Chondrocyte (in vitro differentiated cells): ENCODE measurements around the gene TMEM231. TPM values are rescaled to one million over a fixed set of nuclear protein-coding genes. Genes with fewer than 3 reads are reported as not detected.

Source experiments
- DNase-seq: peaks from one replicate; pipeline ENCODE4 v3.0.0; 2021; ENCODE audit warnings: mixed read lengths, low spot score
- H3K27ac Mint-ChIP-seq: one replicate; pipeline ENCODE4 v1.8.0; 2021; ENCODE audit warnings: mild to moderate bottlenecking, moderate library complexity, mixed read lengths; ENCODE audit not compliant: unreplicated experiment
- H3K27me3 Mint-ChIP-seq: 2 replicates; pipeline ENCODE4 v1.8.0; 2021; ENCODE audit warnings: low read depth, mixed read lengths
- H3K36me3 Mint-ChIP-seq: 2 replicates; pipeline ENCODE4 v1.8.0; 2021; ENCODE audit warnings: low read depth, mixed read lengths
- H3K4me1 Mint-ChIP-seq: 2 replicates; pipeline ENCODE4 v1.8.0; 2021; ENCODE audit warnings: low read depth, mild to moderate bottlenecking, mixed read lengths
- H3K4me3 Mint-ChIP-seq: one replicate; pipeline ENCODE4 v1.8.0; 2021; ENCODE audit warnings: mild to moderate bottlenecking, moderate library complexity, mixed read lengths; ENCODE audit not compliant: unreplicated experiment
- H3K9me3 Mint-ChIP-seq: 2 replicates; pipeline ENCODE4 v1.8.0; 2021; ENCODE audit warnings: low read depth, mixed read lengths
- total RNA-seq: library from RNA; stranded (reverse); gene quantifications from 3 replicates; pipeline ENCODE4 v1.2.1, GENCODE V29; 2021
- TF ChIP-seq, protein P1 (sequence below): fragments of 200-600 bp; sonication (generic); IDR thresholded peaks from 2 replicates; pipeline ENCODE4 v1.5.0; 2021; ENCODE audit warnings: antibody characterized with exemption, mild to moderate bottlenecking, moderate library complexity

TMEM231 gene
- total RNA-seq, 1 donor from 2014 or later = 7.1 TPM

- peaks cover 12% of the 10 kb centered on the region for H3K36me3 Mint-ChIP-seq
- H3K4me3 Mint-ChIP-seq = no peak overlapping the region
- H3K27ac Mint-ChIP-seq = no peak overlapping the region
These were observed 23.3 kb upstream of the TMEM231 start for GRCh38 chr16:75579281-75579834.

GRCh38 chr16:75578725-75579124, 22.7 kb upstream of the TMEM231 start:
- H3K27me3 Mint-ChIP-seq = no peaks in the 10 kb centered on the region
- H3K27ac Mint-ChIP-seq = no peak overlapping the region
- no peak overlapping the region for H3K4me3 Mint-ChIP-seq
- no peak for DNase-seq
- H3K36me3 Mint-ChIP-seq = peaks cover 13% of the 10 kb centered on the region
- no peaks in the 10 kb centered on the region for H3K4me1 Mint-ChIP-seq
- no peaks in the 10 kb centered on the region for H3K9me3 Mint-ChIP-seq
- TF ChIP-seq, protein P1, sequence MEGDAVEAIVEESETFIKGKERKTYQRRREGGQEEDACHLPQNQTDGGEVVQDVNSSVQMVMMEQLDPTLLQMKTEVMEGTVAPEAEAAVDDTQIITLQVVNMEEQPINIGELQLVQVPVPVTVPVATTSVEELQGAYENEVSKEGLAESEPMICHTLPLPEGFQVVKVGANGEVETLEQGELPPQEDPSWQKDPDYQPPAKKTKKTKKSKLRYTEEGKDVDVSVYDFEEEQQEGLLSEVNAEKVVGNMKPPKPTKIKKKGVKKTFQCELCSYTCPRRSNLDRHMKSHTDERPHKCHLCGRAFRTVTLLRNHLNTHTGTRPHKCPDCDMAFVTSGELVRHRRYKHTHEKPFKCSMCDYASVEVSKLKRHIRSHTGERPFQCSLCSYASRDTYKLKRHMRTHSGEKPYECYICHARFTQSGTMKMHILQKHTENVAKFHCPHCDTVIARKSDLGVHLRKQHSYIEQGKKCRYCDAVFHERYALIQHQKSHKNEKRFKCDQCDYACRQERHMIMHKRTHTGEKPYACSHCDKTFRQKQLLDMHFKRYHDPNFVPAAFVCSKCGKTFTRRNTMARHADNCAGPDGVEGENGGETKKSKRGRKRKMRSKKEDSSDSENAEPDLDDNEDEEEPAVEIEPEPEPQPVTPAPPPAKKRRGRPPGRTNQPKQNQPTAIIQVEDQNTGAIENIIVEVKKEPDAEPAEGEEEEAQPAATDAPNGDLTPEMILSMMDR = no peak

More at GRCh38 chr16:75579281-75579834, 23.3 kb upstream of the TMEM231 start:
- H3K4me1 Mint-ChIP-seq = no peaks in the 10 kb centered on the region
- TF ChIP-seq, protein P1 = no peak
- no peaks in the 10 kb centered on the region for H3K27me3 Mint-ChIP-seq
- no peaks in the 10 kb centered on the region for H3K9me3 Mint-ChIP-seq
- DNase-seq = no peak

DNA sequence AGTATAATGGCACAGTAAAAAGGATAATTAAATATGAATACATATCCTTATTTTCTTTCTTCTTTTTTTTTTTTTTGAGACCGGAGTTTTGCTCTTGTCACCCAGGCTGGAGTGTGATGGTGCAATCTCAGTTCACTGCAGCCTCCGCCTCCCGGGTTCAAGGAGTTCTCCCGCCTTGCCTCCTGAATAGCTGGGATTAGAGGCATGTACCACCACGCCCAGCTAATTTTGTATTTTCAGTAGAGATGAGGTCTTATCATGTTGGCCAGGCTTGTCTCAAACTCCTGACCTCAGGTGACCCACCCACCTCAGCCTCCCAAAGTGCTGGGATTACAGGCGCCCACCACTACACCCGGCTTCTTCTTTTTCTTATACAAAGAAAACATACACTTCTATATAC, 22.2 kb upstream of the TMEM231 start:
- H3K9me3 Mint-ChIP-seq = no peaks in the 10 kb centered on the region
- peaks cover 18% of the 10 kb centered on the region for H3K36me3 Mint-ChIP-seq
- no peak for DNase-seq
- H3K4me3 Mint-ChIP-seq = no peak overlapping the region
- H3K27ac Mint-ChIP-seq = no peak overlapping the region
- no peaks in the 10 kb centered on the region for H3K27me3 Mint-ChIP-seq
- TF ChIP-seq, protein P1 = no peak
- no peaks in the 10 kb centered on the region for H3K4me1 Mint-ChIP-seq

- Mint-ChIP-seq H3K27ac (no peak overlapping the region), H3K27me3 (no peaks in the 10 kb centered on the region), H3K4me1 (no peaks in the 10 kb centered on the region), H3K4me3 (no peak overlapping the region), H3K9me3 (no peaks in the 10 kb centered on the region), H3K36me3 (peaks cover 22% of the 10 kb centered on the region)
- no peak for DNase-seq
- TF ChIP-seq, protein P1 = no peak
These were observed 20.3 kb upstream of the TMEM231 start for GRCh38 chr16:75576384-75576811.

GRCh38 chr16:75575958-75576357, 19.9 kb upstream of the TMEM231 start:
- no peak overlapping the region for H3K4me3 Mint-ChIP-seq
- H3K36me3 Mint-ChIP-seq = peaks cover 24% of the 10 kb centered on the region
- no peaks in the 10 kb centered on the region for H3K27me3 Mint-ChIP-seq

More at GRCh38 chr16:75575958-75576357, 19.9 kb upstream of the TMEM231 start:
- no peaks in the 10 kb centered on the region for H3K9me3 Mint-ChIP-seq
- H3K27ac Mint-ChIP-seq = no peak overlapping the region
- no peak for DNase-seq
- TF ChIP-seq, protein P1 = no peak
- no peaks in the 10 kb centered on the region for H3K4me1 Mint-ChIP-seq
